OCI-LY7 (cell line): ENCODE data around the gene CYP2F1. TPM values are rescaled to one million over a fixed set of nuclear protein-coding genes. Genes with fewer than 3 reads are reported as not detected.

ENCODE experiments used
- BruUV-seq: library from RNA; stranded (reverse); fragments of 400-500 nt; replicated peaks from 2 replicates; lab custom pipeline; 2021; lab: Mats Ljungman, UMichigan
- CTCF ChIA-PET: fragments of 300-600 bp; sonication (Branson Sonifier 250); formaldehyde crosslinking; loops from one replicate; lab custom pipeline; 2022; ENCODE audit warnings: antibody characterized with exemption; ENCODE audit not compliant: unreplicated experiment; lab: Charles Lee
- POLR2A ChIA-PET: fragments of 300-600 bp; sonication (Branson Sonifier 250); formaldehyde crosslinking; loops from one replicate; lab custom pipeline; 2022; ENCODE audit warnings: antibody characterized with exemption; lab: Charles Lee
- DNase-seq: peaks from one replicate; pipeline ENCODE4 v3.0.0-alpha.2; 2015; ENCODE audit warnings: low spot score
- H2AFZ ChIP-seq: fragments of 200-600 bp; sonication (generic), shearing (Covaris generic); 2 replicates; pipeline ENCODE4 v1.6.1; 2014; ENCODE audit warnings: mild to moderate bottlenecking, antibody characterized with exemption, low read length, moderate library complexity
- H3K27ac ChIP-seq: fragments of 200-600 bp; sonication (generic); 2 replicates; pipeline ENCODE4 v1.5.1; 2014; ENCODE audit warnings: mixed run types, low read depth, mild to moderate bottlenecking, moderate library complexity, low read length, inconsistent platforms; ENCODE audit not compliant: poor library complexity, severe bottlenecking
- H3K36me3 ChIP-seq: fragments of 200-600 bp; sonication (generic); 2 replicates; pipeline ENCODE4 v1.6.1; 2014; ENCODE audit warnings: mild to moderate bottlenecking, antibody characterized with exemption, low read length, moderate library complexity, mixed read lengths; ENCODE audit not compliant: insufficient read depth
- H3K4me1 ChIP-seq: fragments of 200-600 bp; sonication (generic); 2 replicates; pipeline ENCODE4 v1.5.1; 2014; ENCODE audit warnings: mild to moderate bottlenecking, low read length; ENCODE audit not compliant: insufficient read depth, poor library complexity, severe bottlenecking
- H3K4me2 ChIP-seq: fragments of 200-600 bp; sonication (generic); 2 replicates; pipeline ENCODE4 v1.6.1; 2014; ENCODE audit warnings: mild to moderate bottlenecking, low read length
- H3K4me3 ChIP-seq: fragments of 200-600 bp; sonication (generic); 2 replicates; pipeline ENCODE4 v1.5.1; 2014; ENCODE audit warnings: mild to moderate bottlenecking, low read depth, low read length; ENCODE audit not compliant: poor library complexity, severe bottlenecking
- H3K79me2 ChIP-seq: fragments of 200-600 bp; sonication (generic); 2 replicates; pipeline ENCODE4 v1.6.1; 2016; ENCODE audit warnings: low read depth, mild to moderate bottlenecking, low read length, moderate library complexity, mixed read lengths; ENCODE audit not compliant: insufficient read depth
- H3K9me2 ChIP-seq: fragments of 200-600 bp; sonication (generic); 2 replicates; pipeline ENCODE4 v1.6.1; 2016; ENCODE audit warnings: mild to moderate bottlenecking, low read length, mixed read lengths; ENCODE audit not compliant: insufficient read depth
- H3K9me3 ChIP-seq: fragments of 200-600 bp; sonication (generic); 2 replicates; pipeline ENCODE4 v1.6.1; 2014; ENCODE audit warnings: mild to moderate bottlenecking, mixed run types, low read length, mixed read lengths
- H4K20me1 ChIP-seq: fragments of 200-600 bp; sonication (generic); 2 replicates; pipeline ENCODE4 v1.6.1; 2014; ENCODE audit warnings: mild to moderate bottlenecking, antibody characterized with exemption, low read length, moderate library complexity, mixed read lengths; ENCODE audit not compliant: insufficient read depth
- EZH2phosphoT487 ChIP-seq: fragments of 200-600 bp; sonication (generic); IDR thresholded peaks from 2 replicates; pipeline ENCODE4 v1.6.1; 2018; ENCODE audit warnings: low read depth, borderline replicate concordance, mild to moderate bottlenecking, mixed run types, antibody characterized with exemption, low read length, moderate library complexity, mixed read lengths
- intact Hi-C: fragments of 100-400 bp; cut with micrococcal nuclease; formaldehyde crosslinking; loops from one replicate; pipeline ENCODE4 v1.10.0; 2022; ENCODE audit not compliant: unreplicated experiment
- total RNA-seq, 2 experiments: library from RNA; depleted of rRNA in 1 of 2; stranded (reverse); fragments of >200 nt in 1 of 2; shearing (Covaris generic) in 1 of 2; gene quantifications; 2 replicates each; pipeline ENCODE4 v1.2.3, GENCODE V29; 2014 to 2022
- TF ChIP-seq, protein P1 (sequence below): fragments of 200-600 bp; sonication (generic); conservative IDR thresholded peaks from 2 replicates; pipeline ENCODE4 v1.5.1; 2014; ENCODE audit warnings: mild to moderate bottlenecking, antibody characterized with exemption, low read length, moderate library complexity, mixed read lengths

Gene CYP2F1
- total RNA-seq, 2 experiments from 2014 or later = not detected

DNA sequence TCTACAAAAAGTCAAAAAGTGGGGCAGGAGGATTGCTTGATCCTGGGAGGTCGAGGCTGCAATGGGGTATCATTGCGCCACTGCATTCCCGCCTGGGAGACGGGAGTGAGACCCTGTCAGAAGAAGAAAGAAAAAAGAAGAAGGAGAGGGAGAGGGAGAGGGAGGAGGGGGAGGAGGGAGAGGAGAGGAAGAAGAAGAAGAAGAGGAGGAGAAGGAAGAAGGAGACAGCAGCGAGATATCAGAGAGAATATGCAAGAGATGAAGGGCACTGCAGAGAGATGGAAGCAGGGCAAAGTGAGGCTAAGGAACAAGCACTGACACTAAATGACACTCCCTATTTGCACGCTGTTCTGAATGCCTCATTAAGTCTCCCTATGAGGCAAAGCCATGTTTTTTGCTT, 14.5 kb downstream of the CYP2F1 start:
- H3K4me1 ChIP-seq = no peaks in the 10 kb centered on the region
- no peak overlapping the region for H2AFZ ChIP-seq
- BruUV-seq = no TSS peak
- no peaks in the 10 kb centered on the region for H3K9me3 ChIP-seq
- no peaks in the 10 kb centered on the region for H4K20me1 ChIP-seq
- no peaks in the 10 kb centered on the region for H3K79me2 ChIP-seq
- no peaks in the 10 kb centered on the region for H3K9me2 ChIP-seq
- no peaks in the 10 kb centered on the region for H3K36me3 ChIP-seq
- TF ChIP-seq, protein P1, sequence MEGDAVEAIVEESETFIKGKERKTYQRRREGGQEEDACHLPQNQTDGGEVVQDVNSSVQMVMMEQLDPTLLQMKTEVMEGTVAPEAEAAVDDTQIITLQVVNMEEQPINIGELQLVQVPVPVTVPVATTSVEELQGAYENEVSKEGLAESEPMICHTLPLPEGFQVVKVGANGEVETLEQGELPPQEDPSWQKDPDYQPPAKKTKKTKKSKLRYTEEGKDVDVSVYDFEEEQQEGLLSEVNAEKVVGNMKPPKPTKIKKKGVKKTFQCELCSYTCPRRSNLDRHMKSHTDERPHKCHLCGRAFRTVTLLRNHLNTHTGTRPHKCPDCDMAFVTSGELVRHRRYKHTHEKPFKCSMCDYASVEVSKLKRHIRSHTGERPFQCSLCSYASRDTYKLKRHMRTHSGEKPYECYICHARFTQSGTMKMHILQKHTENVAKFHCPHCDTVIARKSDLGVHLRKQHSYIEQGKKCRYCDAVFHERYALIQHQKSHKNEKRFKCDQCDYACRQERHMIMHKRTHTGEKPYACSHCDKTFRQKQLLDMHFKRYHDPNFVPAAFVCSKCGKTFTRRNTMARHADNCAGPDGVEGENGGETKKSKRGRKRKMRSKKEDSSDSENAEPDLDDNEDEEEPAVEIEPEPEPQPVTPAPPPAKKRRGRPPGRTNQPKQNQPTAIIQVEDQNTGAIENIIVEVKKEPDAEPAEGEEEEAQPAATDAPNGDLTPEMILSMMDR = no peak
- no peak for TF ChIP-seq EZH2phosphoT487
- intact Hi-C loops = no loop called here
- no peak overlapping the region for H3K4me2 ChIP-seq
- ChIA-PET POLR2A (no interaction called here), CTCF (no interaction called here)
- no peak for DNase-seq
- no peak overlapping the region for H3K4me3 ChIP-seq
- no peak overlapping the region for H3K27ac ChIP-seq

DNA sequence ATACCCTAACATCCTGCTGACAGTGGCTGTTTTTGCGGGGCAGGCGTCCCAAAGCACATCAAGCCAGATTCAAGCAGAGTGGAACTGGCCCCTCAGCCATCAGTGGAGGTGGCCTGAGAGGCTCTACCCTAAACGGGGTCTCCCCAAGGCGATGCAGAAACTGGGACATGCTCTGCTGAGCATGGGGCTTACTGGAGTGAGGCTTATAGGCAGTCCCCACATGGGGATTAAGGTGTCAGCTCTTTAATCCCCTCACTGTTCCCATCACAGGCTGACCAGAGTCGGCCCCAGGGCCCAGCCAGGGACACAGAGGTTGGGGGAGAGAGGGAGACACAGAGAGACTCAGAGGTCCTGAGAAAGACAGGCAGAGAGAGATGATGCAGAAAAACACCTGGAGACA, 17.0 kb downstream of the CYP2F1 start:
- Histone ChIP-seq H3K36me3 (no peaks in the 10 kb centered on the region), H3K4me2 (no peak overlapping the region), H3K9me3 (no peaks in the 10 kb centered on the region), H4K20me1 (no peaks in the 10 kb centered on the region), H3K4me1 (no peaks in the 10 kb centered on the region), H2AFZ (no peak overlapping the region), H3K9me2 (no peaks in the 10 kb centered on the region), H3K27ac (no peak overlapping the region), H3K79me2 (no peaks in the 10 kb centered on the region), H3K4me3 (no peak overlapping the region)
- TF ChIP-seq, protein P1 = no peak
- no TSS peak for BruUV-seq
- ChIA-PET POLR2A (no interaction called here), CTCF (no interaction called here)
- intact Hi-C loops = no loop called here
- no peak for DNase-seq

DNA sequence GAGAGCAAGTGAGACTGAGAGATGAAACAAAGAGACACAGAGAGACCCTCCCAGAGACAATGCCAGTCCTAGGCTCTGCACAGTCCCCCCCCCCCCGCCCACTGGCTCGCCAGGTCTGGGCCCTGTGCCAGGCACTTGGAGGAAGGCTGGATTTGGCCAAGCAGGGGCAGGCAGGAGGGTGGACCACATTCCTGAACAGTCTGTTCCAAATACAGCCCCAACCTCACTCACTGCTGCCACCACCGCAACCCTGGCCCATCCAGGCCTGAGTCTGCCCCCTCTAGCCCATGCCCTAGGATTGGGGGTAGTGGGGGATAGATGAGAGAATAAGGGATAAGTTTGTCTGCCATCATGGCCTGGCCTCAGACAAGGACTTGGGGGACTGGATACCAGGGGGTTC, 19.0 kb downstream of the CYP2F1 start:
- Histone ChIP-seq H3K4me1 (no peaks in the 10 kb centered on the region), H3K36me3 (no peaks in the 10 kb centered on the region), H3K4me3 (no peak overlapping the region), H3K9me2 (no peaks in the 10 kb centered on the region), H3K4me2 (no peak overlapping the region), H4K20me1 (no peaks in the 10 kb centered on the region), H3K9me3 (no peaks in the 10 kb centered on the region), H2AFZ (no peak overlapping the region), H3K27ac (no peak overlapping the region), H3K79me2 (no peaks in the 10 kb centered on the region)
- ChIA-PET CTCF (no interaction called here), POLR2A (no interaction called here)
- intact Hi-C loops = no loop called here
- BruUV-seq = no TSS peak
- TF ChIP-seq EZH2phosphoT487 = no peak
- TF ChIP-seq, protein P1 = no peak
- DNase-seq = no peak
